Loucy (cell line): ENCODE measurements around the gene CDKN1C.

Experiments
- H2AFZ ChIP-seq: fragments of 200-600 bp; sonication (generic); 2 replicates; pipeline ENCODE4 v1.6.0; 2016; ENCODE audit warnings: antibody characterized with exemption, mild to moderate bottlenecking, low read length, moderate library complexity
- H3F3A ChIP-seq: fragments of 200-600 bp; 2 replicates; pipeline ENCODE4 v1.6.0; 2016; ENCODE audit warnings: antibody characterized with exemption, low read depth, mild to moderate bottlenecking
- H3K27me3 ChIP-seq: fragments of 200-600 bp; sonication (generic); 2 replicates; pipeline ENCODE4 v1.6.1; 2014; ENCODE audit warnings: low read length, mild to moderate bottlenecking; ENCODE audit not compliant: insufficient read depth, poor library complexity, severe bottlenecking
- H3K36me3 ChIP-seq: fragments of 200-600 bp; sonication (generic); 2 replicates; pipeline ENCODE4 v1.6.1; 2016; ENCODE audit warnings: low read length; ENCODE audit not compliant: insufficient read depth
- H3K4me1 ChIP-seq: fragments of 200-600 bp; sonication (generic); 2 replicates; pipeline ENCODE4 v1.5.1; 2014; ENCODE audit warnings: low read length, mild to moderate bottlenecking; ENCODE audit not compliant: insufficient read depth, poor library complexity, severe bottlenecking
- H3K4me2 ChIP-seq: fragments of 200-600 bp; sonication (generic); 2 replicates; pipeline ENCODE4 v1.6.0; 2014; ENCODE audit warnings: antibody characterized with exemption, low read length, low read depth, mild to moderate bottlenecking; ENCODE audit not compliant: poor library complexity, severe bottlenecking
- H3K4me3 ChIP-seq: fragments of 200-600 bp; sonication (generic); 2 replicates; pipeline ENCODE4 v1.5.1; 2014; ENCODE audit warnings: low read length, mild to moderate bottlenecking, mixed read lengths; ENCODE audit not compliant: poor library complexity, severe bottlenecking
- H3K79me2 ChIP-seq: fragments of 200-600 bp; sonication (generic); 2 replicates; pipeline ENCODE4 v1.6.1; 2014; ENCODE audit warnings: low read length; ENCODE audit not compliant: insufficient read depth
- H3K9ac ChIP-seq: fragments of 200-600 bp; sonication (generic); 2 replicates; pipeline ENCODE4 v1.6.0; 2014; ENCODE audit warnings: mild to moderate bottlenecking, low read depth, low read length, moderate library complexity; ENCODE audit not compliant: poor library complexity, severe bottlenecking
- H3K9me2 ChIP-seq: fragments of 200-600 bp; sonication (generic); replicated peaks from 2 replicates; pipeline ENCODE4 v1.6.1; 2016; ENCODE audit warnings: low read depth, low read length, mixed read lengths
- H3K9me3 ChIP-seq: fragments of 200-600 bp; sonication (generic); 2 replicates; pipeline ENCODE4 v1.6.1; 2014; ENCODE audit warnings: mild to moderate bottlenecking, antibody characterized with exemption, low read length, low read depth; ENCODE audit not compliant: insufficient read depth
- H4K20me1 ChIP-seq: fragments of 200-600 bp; sonication (generic); 2 replicates; pipeline ENCODE4 v1.6.0; 2014; ENCODE audit warnings: antibody characterized with exemption, low read length, mild to moderate bottlenecking; ENCODE audit not compliant: insufficient read depth, poor library complexity, severe bottlenecking
- CTCF ChIP-seq: fragments of 200-600 bp; sonication (generic); conservative IDR thresholded peaks from 2 replicates; pipeline ENCODE4 v1.5.1; 2014; ENCODE audit warnings: mild to moderate bottlenecking, antibody characterized with exemption, low read length
- EZH2phosphoT487 ChIP-seq: fragments of 200-600 bp; IDR thresholded peaks from 2 replicates; pipeline ENCODE4 v1.6.1; 2018; ENCODE audit warnings: antibody characterized with exemption, mild to moderate bottlenecking, moderate library complexity, borderline replicate concordance

CDKN1C gene

GRCh38 chr11:2862395-2863275, 22.9 kb downstream of the CDKN1C start:
- no peak for TF ChIP-seq CTCF
- TF ChIP-seq EZH2phosphoT487 = no peak
- H2AFZ ChIP-seq = no peak overlapping the region
- H3K4me1 ChIP-seq = peaks cover 30% of the 10 kb centered on the region
- H3K4me3 ChIP-seq = no peak overlapping the region
- no peak overlapping the region for H3K4me2 ChIP-seq
- no peaks in the 10 kb centered on the region for H3K27me3 ChIP-seq
- H3K9me2 ChIP-seq = no peaks in the 10 kb centered on the region
- H3K36me3 ChIP-seq = no peaks in the 10 kb centered on the region
- no peaks in the 10 kb centered on the region for H3F3A ChIP-seq
- H3K79me2 ChIP-seq = no peaks in the 10 kb centered on the region
- H4K20me1 ChIP-seq = no peaks in the 10 kb centered on the region
- H3K9ac ChIP-seq = no peak overlapping the region
- H3K9me3 ChIP-seq = no peaks in the 10 kb centered on the region

- peaks cover 30% of the 10 kb centered on the region for H3K4me1 ChIP-seq
- no peak overlapping the region for H2AFZ ChIP-seq
- H3K4me2 ChIP-seq = no peak overlapping the region
- H3K9me3 ChIP-seq = no peaks in the 10 kb centered on the region
- no peaks in the 10 kb centered on the region for H3F3A ChIP-seq
- H3K9me2 ChIP-seq = no peaks in the 10 kb centered on the region
- H3K36me3 ChIP-seq = no peaks in the 10 kb centered on the region
- TF ChIP-seq CTCF (no peak), EZH2phosphoT487 (no peak)
- no peaks in the 10 kb centered on the region for H3K79me2 ChIP-seq
- no peak overlapping the region for H3K9ac ChIP-seq
- H3K27me3 ChIP-seq = no peaks in the 10 kb centered on the region
- H3K4me3 ChIP-seq = no peak overlapping the region
- no peaks in the 10 kb centered on the region for H4K20me1 ChIP-seq
These were observed 24.9 kb downstream of the CDKN1C start for GRCh38 chr11:2860636-2861035.

GRCh38 chr11:2859699-2860037, 25.9 kb downstream of the CDKN1C start:
- H3K36me3 ChIP-seq = no peaks in the 10 kb centered on the region
- no peaks in the 10 kb centered on the region for H4K20me1 ChIP-seq
- H3K4me3 ChIP-seq = no peak overlapping the region
- no peaks in the 10 kb centered on the region for H3K9me3 ChIP-seq
- no peak overlapping the region for H2AFZ ChIP-seq
- no peaks in the 10 kb centered on the region for H3F3A ChIP-seq
- no peaks in the 10 kb centered on the region for H3K79me2 ChIP-seq
- H3K9ac ChIP-seq = no peak overlapping the region
- no peak overlapping the region for H3K4me2 ChIP-seq
- H3K27me3 ChIP-seq = no peaks in the 10 kb centered on the region
- no peak for TF ChIP-seq CTCF
- H3K9me2 ChIP-seq = no peaks in the 10 kb centered on the region
- peaks cover 25% of the 10 kb centered on the region for H3K4me1 ChIP-seq
